K562 (cell line): Measurements from ENCODE around the gene CCDC192. TPM values are rescaled to one million over a fixed set of nuclear protein-coding genes. Genes with fewer than 3 reads are reported as not detected.
"Not testable (repeated sequence)": the region's sequence is repeated elsewhere in the genome, so short reads cannot be mapped to it uniquely, and the experiment has no call there.

Source experiments
- ATF1 ChIP-seq, 2 experiments: fragments of 450-650 bp in 1 of 2; IDR thresholded peaks; 2 replicates each; pipeline ENCODE4 v1.6.1; 2016; ENCODE audit warnings: missing compliant biosample characterization in 1 of 2, missing genetic modification characterization in 1 of 2
- NR2C2 ChIP-seq, 2 experiments: fragments of 200-800 bp in 1 of 2; sonication (Bioruptor generic) in 1 of 2; sonication (generic) in 1 of 2; formaldehyde crosslinking in 1 of 2; IDR thresholded peaks; 2 replicates each; pipeline versions ENCODE4 v1.6.1 to v1.8.0; 2016 to 2022; ENCODE audit warnings: mild to moderate bottlenecking in 1 of 2, missing compliant biosample characterization in 1 of 2, missing genetic modification characterization in 1 of 2, missing genetic modification reagents in 1 of 2
- NR4A1 ChIP-seq, 2 experiments: fragments of 250-450 bp in 1 of 2; fragments of 450-650 bp in 1 of 2; sonication (Bioruptor Pico) in 1 of 2; IDR thresholded peaks; 2 replicates each; pipeline versions ENCODE4 v1.4.0 to v1.6.1; 2016 to 2020; ENCODE audit warnings: mild to moderate bottlenecking in 2 of 2, missing compliant biosample characterization in 1 of 2, missing genetic modification characterization in 1 of 2, moderate library complexity in 1 of 2
- POLR2A ChIP-seq: fragments of 450-650 bp; conservative IDR thresholded peaks from 2 replicates; pipeline ENCODE4 v1.6.1; 2016
- polyA plus RNA-seq, 8 experiments: library from polyadenylated mRNA; depleted of rRNA in 4 of 8; stranded (reverse) in 5 of 8; unstranded in 3 of 8; fragments of >200 nt; fragmentation: Nextera tagmentation in 2 of 8; fragmentation: Illumina TruSeq in 1 of 8; extraction: Ambion mirVana in 2 of 8; extraction: Trizol in 1 of 8; gene quantifications; 2 replicates each; pipeline versions ENCODE4 v1.2.1 to v1.2.3, GENCODE V29; 2011 to 2014; ENCODE audit warnings: inconsistent platforms in 1 of 8, missing spikeins in 1 of 8
- total RNA-seq, 7 experiments: library from RNA; depleted of rRNA in 6 of 7; stranded (reverse); fragments of >200 nt in 6 of 7; fragmentation: Illumina TruSeq in 2 of 7; extraction: Trizol in 2 of 7; gene quantifications; 2 replicates each; pipeline versions ENCODE4 v1.2.1 to v1.2.3, GENCODE V29; 2011 to 2021; ENCODE audit warnings: low replicate concordance in 1 of 7
- TF ChIP-seq, protein P1 (sequence below): fragments of 450-650 bp; IDR thresholded peaks from 2 replicates; pipeline ENCODE4 v1.6.1; 2017; ENCODE audit warnings: antibody characterized with exemption, mild to moderate bottlenecking
- TF ChIP-seq, protein P2 (sequence below), 3 experiments: fragments of 200-800 bp in 1 of 3; fragments of 250-450 bp in 1 of 3; fragments of 450-650 bp in 1 of 3; sonication (Bioruptor Pico) in 1 of 3; sonication (Bioruptor generic) in 1 of 3; formaldehyde crosslinking in 1 of 3; IDR thresholded peaks; 2 replicates each; pipeline versions ENCODE4 v1.6.1 to v1.8.0; 2016 to 2022; ENCODE audit warnings: mild to moderate bottlenecking in 2 of 3, missing genetic modification characterization in 2 of 3, missing compliant biosample characterization in 1 of 3, moderate library complexity in 1 of 3

CCDC192 gene
- total and polyA plus RNA-seq, 9 of the 15 experiments (the other 6 are each of a cell fraction or from before 2014, with no cell fraction given), result 0.21 to 0.66 (median 0.38) TPM; not detected in 2

DNA sequence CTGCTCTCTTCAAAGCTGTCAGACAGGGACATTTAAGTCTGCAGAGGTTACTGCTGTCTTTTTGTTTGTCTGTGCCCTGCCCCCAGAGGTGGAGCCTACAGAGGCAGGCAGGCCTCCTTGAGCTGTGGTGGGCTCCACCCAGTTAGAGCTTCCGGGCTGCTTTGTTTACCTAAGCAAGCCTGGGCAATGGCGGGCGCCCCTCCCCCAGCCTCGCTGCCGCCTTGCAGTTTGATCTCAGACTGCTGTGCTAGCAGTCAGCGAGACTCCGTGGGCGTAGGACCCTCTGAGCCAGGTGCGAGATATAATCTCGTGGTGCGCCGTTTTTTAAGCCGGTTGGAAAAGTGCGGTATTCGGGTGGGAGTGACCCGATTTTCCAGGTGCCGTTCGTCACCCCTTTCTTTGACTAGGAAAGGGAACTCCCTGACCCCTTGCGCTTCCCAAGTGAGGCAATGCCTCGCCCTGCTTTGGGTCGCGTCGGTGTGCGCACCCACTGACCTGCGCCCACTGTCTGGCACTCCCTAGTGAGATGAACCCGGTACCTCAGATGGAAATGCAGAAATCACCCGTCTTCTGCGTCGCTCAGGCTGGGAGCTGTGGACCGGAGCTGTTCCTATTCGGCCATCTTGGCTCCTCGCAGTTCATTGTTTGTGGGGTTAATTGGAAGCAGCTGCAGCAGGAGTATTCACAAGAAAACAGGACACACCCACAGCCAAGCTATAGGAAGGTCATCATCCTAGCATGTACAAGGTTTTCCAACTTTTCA is 49.5 kb downstream of the CCDC192 start (continued):
- TF ChIP-seq, protein P1, sequence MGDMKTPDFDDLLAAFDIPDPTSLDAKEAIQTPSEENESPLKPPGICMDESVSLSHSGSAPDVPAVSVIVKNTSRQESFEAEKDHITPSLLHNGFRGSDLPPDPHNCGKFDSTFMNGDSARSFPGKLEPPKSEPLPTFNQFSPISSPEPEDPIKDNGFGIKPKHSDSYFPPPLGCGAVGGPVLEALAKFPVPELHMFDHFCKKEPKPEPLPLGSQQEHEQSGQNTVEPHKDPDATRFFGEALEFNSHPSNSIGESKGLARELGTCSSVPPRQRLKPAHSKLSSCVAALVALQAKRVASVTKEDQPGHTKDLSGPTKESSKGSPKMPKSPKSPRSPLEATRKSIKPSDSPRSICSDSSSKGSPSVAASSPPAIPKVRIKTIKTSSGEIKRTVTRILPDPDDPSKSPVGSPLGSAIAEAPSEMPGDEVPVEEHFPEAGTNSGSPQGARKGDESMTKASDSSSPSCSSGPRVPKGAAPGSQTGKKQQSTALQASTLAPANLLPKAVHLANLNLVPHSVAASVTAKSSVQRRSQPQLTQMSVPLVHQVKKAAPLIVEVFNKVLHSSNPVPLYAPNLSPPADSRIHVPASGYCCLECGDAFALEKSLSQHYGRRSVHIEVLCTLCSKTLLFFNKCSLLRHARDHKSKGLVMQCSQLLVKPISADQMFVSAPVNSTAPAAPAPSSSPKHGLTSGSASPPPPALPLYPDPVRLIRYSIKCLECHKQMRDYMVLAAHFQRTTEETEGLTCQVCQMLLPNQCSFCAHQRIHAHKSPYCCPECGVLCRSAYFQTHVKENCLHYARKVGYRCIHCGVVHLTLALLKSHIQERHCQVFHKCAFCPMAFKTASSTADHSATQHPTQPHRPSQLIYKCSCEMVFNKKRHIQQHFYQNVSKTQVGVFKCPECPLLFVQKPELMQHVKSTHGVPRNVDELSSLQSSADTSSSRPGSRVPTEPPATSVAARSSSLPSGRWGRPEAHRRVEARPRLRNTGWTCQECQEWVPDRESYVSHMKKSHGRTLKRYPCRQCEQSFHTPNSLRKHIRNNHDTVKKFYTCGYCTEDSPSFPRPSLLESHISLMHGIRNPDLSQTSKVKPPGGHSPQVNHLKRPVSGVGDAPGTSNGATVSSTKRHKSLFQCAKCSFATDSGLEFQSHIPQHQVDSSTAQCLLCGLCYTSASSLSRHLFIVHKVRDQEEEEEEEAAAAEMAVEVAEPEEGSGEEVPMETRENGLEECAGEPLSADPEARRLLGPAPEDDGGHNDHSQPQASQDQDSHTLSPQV, result peak; percentile 64; the same call in 1 of the 2 replicates
- not testable (repeated sequence) for TF ChIP-seq NR4A1, NR2C2, ATF1 (CRISPR knock-in tag; IDR thresholded peaks at IDR 0.05)
- TF ChIP-seq NR4A1 (tag; IDR thresholded peaks at IDR 0.05), result peak; percentile 62; the same call in 1 of the 2 replicates
- peak; percentile 58 for TF ChIP-seq POLR2A
- TF ChIP-seq, protein P2, sequence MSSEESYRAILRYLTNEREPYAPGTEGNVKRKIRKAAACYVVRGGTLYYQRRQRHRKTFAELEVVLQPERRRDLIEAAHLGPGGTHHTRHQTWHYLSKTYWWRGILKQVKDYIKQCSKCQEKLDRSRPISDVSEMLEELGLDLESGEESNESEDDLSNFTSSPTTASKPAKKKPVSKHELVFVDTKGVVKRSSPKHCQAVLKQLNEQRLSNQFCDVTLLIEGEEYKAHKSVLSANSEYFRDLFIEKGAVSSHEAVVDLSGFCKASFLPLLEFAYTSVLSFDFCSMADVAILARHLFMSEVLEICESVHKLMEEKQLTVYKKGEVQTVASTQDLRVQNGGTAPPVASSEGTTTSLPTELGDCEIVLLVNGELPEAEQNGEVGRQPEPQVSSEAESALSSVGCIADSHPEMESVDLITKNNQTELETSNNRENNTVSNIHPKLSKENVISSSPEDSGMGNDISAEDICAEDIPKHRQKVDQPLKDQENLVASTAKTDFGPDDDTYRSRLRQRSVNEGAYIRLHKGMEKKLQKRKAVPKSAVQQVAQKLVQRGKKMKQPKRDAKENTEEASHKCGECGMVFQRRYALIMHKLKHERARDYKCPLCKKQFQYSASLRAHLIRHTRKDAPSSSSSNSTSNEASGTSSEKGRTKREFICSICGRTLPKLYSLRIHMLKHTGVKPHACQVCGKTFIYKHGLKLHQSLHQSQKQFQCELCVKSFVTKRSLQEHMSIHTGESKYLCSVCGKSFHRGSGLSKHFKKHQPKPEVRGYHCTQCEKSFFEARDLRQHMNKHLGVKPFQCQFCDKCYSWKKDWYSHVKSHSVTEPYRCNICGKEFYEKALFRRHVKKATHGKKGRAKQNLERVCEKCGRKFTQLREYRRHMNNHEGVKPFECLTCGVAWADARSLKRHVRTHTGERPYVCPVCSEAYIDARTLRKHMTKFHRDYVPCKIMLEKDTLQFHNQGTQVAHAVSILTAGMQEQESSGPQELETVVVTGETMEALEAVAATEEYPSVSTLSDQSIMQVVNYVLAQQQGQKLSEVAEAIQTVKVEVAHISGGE (CRISPR knock-in tag; IDR thresholded peaks at IDR 0.05), result 0 out of 6 replicates have a peak, but pooled peaks of 1 of the 3 experiments have one; percentile 33
- peak; percentile 33; the same call in 1 of the 2 replicates for TF ChIP-seq NR2C2 (tag; IDR thresholded peaks at IDR 0.05)
- TF ChIP-seq ATF1 (tag; IDR thresholded peaks at IDR 0.05), result 0 out of 2 replicates have a peak, but pooled peaks have one; percentile 36
